NCI-H1694 treated with DMSO at 0.1 percent for 48 hours (cell line): ENCODE measurements around the gene RGL4.

ENCODE experiments used
- DNase-seq: peaks from one replicate; lab custom pipeline; 2025; lab: John Stamatoyannopoulos, UW

The RGL4 gene

GRCh38 chr22:23743303-23743705 is 52.5 kb downstream of the RGL4 start:
- no peak for DNase-seq

- DNase-seq = no peak
These were observed 53.2 kb downstream of the RGL4 start for GRCh38 chr22:23744001-23744400.

GRCh38 chr22:23744485-23744884 is 53.7 kb downstream of the RGL4 start:
- DNase-seq = no peak

GRCh38 chr22:23745791-23746190 is 55.0 kb downstream of the RGL4 start:
- DNase-seq = no peak
